DND-41 (cell line): ENCODE measurements around the gene SYT9.

Experiments used
- ATAC-seq: fragments of 200-7000 bp; cut with Tn5 transposase; 3 replicates; pipeline ENCODE4 v1.9.1; 2021; ENCODE audit warnings: low read depth; ENCODE audit not compliant: insufficient read depth
- DNase-seq: peaks from one replicate; pipeline ENCODE4 v3.0.0-alpha.2; 2020
- H2AFZ ChIP-seq: 2 replicates; pipeline ENCODE4 v1.6.0; 2012; ENCODE audit warnings: low read depth, low read length
- H3K27ac ChIP-seq: 2 replicates; pipeline ENCODE4 v1.5.1; 2012; ENCODE audit warnings: low read length, inconsistent platforms
- H3K27me3 ChIP-seq: fragments of 200-600 bp; sonication (generic); 2 replicates; pipeline ENCODE4 v1.6.0; 2012; ENCODE audit warnings: low read length, mild to moderate bottlenecking, inconsistent platforms; ENCODE audit not compliant: insufficient read depth, poor library complexity
- H3K36me3 ChIP-seq: 2 replicates; pipeline ENCODE4 v1.5.1; 2012; ENCODE audit warnings: low read length, inconsistent platforms; ENCODE audit not compliant: insufficient read depth
- H3K4me1 ChIP-seq: 2 replicates; pipeline ENCODE4 v1.5.1; 2012; ENCODE audit warnings: mild to moderate bottlenecking, low read length; ENCODE audit not compliant: insufficient read depth
- H3K4me2 ChIP-seq: 2 replicates; pipeline ENCODE4 v1.6.0; 2012; ENCODE audit warnings: mild to moderate bottlenecking, moderate library complexity, low read length, inconsistent platforms; ENCODE audit not compliant: insufficient read depth
- H3K4me3 ChIP-seq, 2 experiments: fragments of 200-600 bp in 1 of 2; shearing (Covaris generic) in 1 of 2; 2 replicates each; pipeline ENCODE4 v1.5.1; 2012 to 2016; ENCODE audit warnings: inconsistent platforms in 2 of 2, low read length in 2 of 2, mild to moderate bottlenecking in 2 of 2, low read depth in 1 of 2, moderate library complexity in 1 of 2
- H3K79me2 ChIP-seq: 2 replicates; pipeline ENCODE4 v1.6.0; 2012; ENCODE audit warnings: low read length, inconsistent platforms; ENCODE audit not compliant: insufficient read depth
- H3K9ac ChIP-seq: 2 replicates; pipeline ENCODE4 v1.6.0; 2012; ENCODE audit warnings: low read depth, mild to moderate bottlenecking, inconsistent platforms, low read length, moderate library complexity
- H3K9me3 ChIP-seq: 2 replicates; pipeline ENCODE4 v1.5.1; 2012; ENCODE audit warnings: low read length, moderate library complexity, mild to moderate bottlenecking, inconsistent platforms; ENCODE audit not compliant: insufficient read depth, severe bottlenecking
- H4K20me1 ChIP-seq: 2 replicates; pipeline ENCODE4 v1.6.0; 2012; ENCODE audit warnings: low read length; ENCODE audit not compliant: insufficient read depth
- CTCF ChIP-seq: IDR thresholded peaks from 2 replicates; pipeline ENCODE4 v1.5.1; 2012; ENCODE audit warnings: borderline replicate concordance, low read length, moderate library complexity, mild to moderate bottlenecking; ENCODE audit not compliant: poor library complexity, severe bottlenecking; ENCODE audit errors: extremely low read depth
- EZH2 ChIP-seq: IDR thresholded peaks from 3 replicates; pipeline ENCODE4 v1.6.1; 2012; ENCODE audit warnings: borderline replicate concordance, low read depth, mild to moderate bottlenecking, moderate library complexity, low read length, inconsistent platforms; ENCODE audit not compliant: severe bottlenecking

The SYT9 gene

GRCh38 chr11:7490054-7490453, 238.3 kb downstream of the SYT9 start:
- no peak for DNase-seq
- H3K4me2 ChIP-seq: no peak overlapping the region
- peaks cover 23% of the 10 kb centered on the region for H3K27me3 ChIP-seq

GRCh38 chr11:7490535-7490934, 238.8 kb downstream of the SYT9 start:
- peaks cover 23% of the 10 kb centered on the region for H3K27me3 ChIP-seq
- H2AFZ ChIP-seq: no peak overlapping the region
- H3K79me2 ChIP-seq: no peaks in the 10 kb centered on the region
- no peak overlapping the region for H3K27ac ChIP-seq
- no peaks in the 10 kb centered on the region; the same call in 1 of the 2 replicates for H4K20me1 ChIP-seq
- no peak overlapping the region for H3K4me3 ChIP-seq
- H3K9ac ChIP-seq: no peak overlapping the region
- DNase-seq (no peak), ATAC-seq (no peak)
- H3K36me3 ChIP-seq: no peaks in the 10 kb centered on the region
- no peaks in the 10 kb centered on the region for H3K9me3 ChIP-seq
- no peak overlapping the region for H3K4me2 ChIP-seq
- no peaks in the 10 kb centered on the region for H3K4me1 ChIP-seq
- TF ChIP-seq CTCF (no peak), EZH2 (no peak)

More at GRCh38 chr11:7490054-7490453, 238.3 kb downstream of the SYT9 start:
- Histone ChIP-seq H2AFZ (no peak overlapping the region), H3K4me3 (no peak overlapping the region), H3K9ac (no peak overlapping the region), H4K20me1 (no peaks in the 10 kb centered on the region; the same call in 1 of the 2 replicates), H3K9me3 (no peaks in the 10 kb centered on the region), H3K79me2 (no peaks in the 10 kb centered on the region), H3K27ac (no peak overlapping the region), H3K36me3 (no peaks in the 10 kb centered on the region), H3K4me1 (no peaks in the 10 kb centered on the region)
- TF ChIP-seq EZH2 (no peak), CTCF (no peak)
- no peak for ATAC-seq

- Histone ChIP-seq H3K27ac (no peak overlapping the region), H3K9me3 (no peaks in the 10 kb centered on the region), H2AFZ (no peak overlapping the region), H3K9ac (no peak overlapping the region), H3K27me3 (peaks cover 23% of the 10 kb centered on the region), H4K20me1 (no peaks in the 10 kb centered on the region; the same call in 1 of the 2 replicates), H3K36me3 (no peaks in the 10 kb centered on the region), H3K79me2 (no peaks in the 10 kb centered on the region), H3K4me3 (no peak overlapping the region), H3K4me2 (no peak overlapping the region), H3K4me1 (no peaks in the 10 kb centered on the region)
- no peak for TF ChIP-seq EZH2
- TF ChIP-seq CTCF: no peak
- DNase-seq (no peak), ATAC-seq (no peak)
These were observed 240.5 kb downstream of the SYT9 start for GRCh38 chr11:7492253-7492652.

GRCh38 chr11:7493670-7494069, 242.0 kb downstream of the SYT9 start:
- H3K4me3 ChIP-seq: no peak overlapping the region
- H3K4me2 ChIP-seq: no peak overlapping the region
- no peaks in the 10 kb centered on the region for H3K36me3 ChIP-seq
- H3K4me1 ChIP-seq: no peaks in the 10 kb centered on the region
- H3K9me3 ChIP-seq: no peaks in the 10 kb centered on the region
- ATAC-seq (no peak), DNase-seq (no peak)
- H2AFZ ChIP-seq: no peak overlapping the region
- H4K20me1 ChIP-seq: no peaks in the 10 kb centered on the region; the same call in 1 of the 2 replicates
- no peak for TF ChIP-seq EZH2
- TF ChIP-seq CTCF: no peak
- no peak overlapping the region for H3K9ac ChIP-seq
- no peak overlapping the region for H3K27ac ChIP-seq
- peaks cover 28% of the 10 kb centered on the region for H3K27me3 ChIP-seq
- no peaks in the 10 kb centered on the region for H3K79me2 ChIP-seq
